Cardiac fibroblast (primary cell): Measurements from ENCODE around the gene RNF11.
A peak's percentile ranks its signal among the peaks of the same experiment; 100 is the strongest.

ENCODE experiments used
- DNase-seq, 2 donors: peaks; one replicate each; pipeline versions ENCODE4 v3.0.0 to v3.0.0-alpha.2; 2010; ENCODE audit warnings: low read depth in 2 of 2
- H3K4me3 ChIP-seq, 2 donors: replicated peaks in 1 of 2; 1 replicate in 1 of 2; 2 replicates in 1 of 2; pipeline ENCODE4 v1.5.1; 2011; ENCODE audit warnings: low read depth in 2 of 2, low read length in 2 of 2, mild to moderate bottlenecking in 2 of 2, moderate library complexity in 1 of 2
- CTCF ChIP-seq: IDR thresholded peaks from one replicate; pipeline ENCODE4 v1.5.1; 2011; ENCODE audit warnings: low read depth, mild to moderate bottlenecking, low read length, inconsistent platforms

The RNF11 gene

GRCh38 chr1:51235673-51236530 is at the start of gene RNF11:
TSS of gene RNF11 (plus strand) at chr1:51236273. CDS start at chr1:51236757, 484 bp downstream.
- peak; percentile 87 to 92 for DNase-seq
- peak within 1 kb of the TSS; percentile 67 to 98 for H3K4me3 ChIP-seq
- TF ChIP-seq CTCF = no peak

GRCh38 chr1:51188230-51188629 is 47.8 kb upstream of the RNF11 start:
- no peak for TF ChIP-seq CTCF
- H3K4me3 ChIP-seq = no peak overlapping the region
- DNase-seq = no peak

- peak; percentile 84 to 88 for DNase-seq
- TF ChIP-seq CTCF = peak; percentile 86
- no peak overlapping the region for H3K4me3 ChIP-seq
Measured at GRCh38 chr1:51189421-51190073, 46.5 kb upstream of the RNF11 start.

- no peak overlapping the region for H3K4me3 ChIP-seq
- no peak for TF ChIP-seq CTCF
- DNase-seq = no peak
Measured at GRCh38 chr1:51190961-51191360, 45.1 kb upstream of the RNF11 start.

- H3K4me3 ChIP-seq = no peak overlapping the region
- TF ChIP-seq CTCF = peak; percentile 84
- peak; percentile 91 for DNase-seq
Measured at GRCh38 chr1:51192213-51192843, 43.7 kb upstream of the RNF11 start.

- no peak for DNase-seq
- H3K4me3 ChIP-seq = no peak overlapping the region
- no peak for TF ChIP-seq CTCF
Measured at GRCh38 chr1:51193564-51193963, 42.5 kb upstream of the RNF11 start.
